ENCODE measurements around the gene DCAF8.

The DCAF8 gene

GRCh38 chr1:160167056-160167455 is 95.3 kb downstream of the DCAF8 start:
- no peak for DNase-seq

GRCh38 chr1:160166166-160166868 is 96.0 kb downstream of the DCAF8 start:
- no peak for DNase-seq
